Kidney (tissue), 14 donors: ENCODE measurements around the gene MTIF2. TPM values are rescaled to one million over a fixed set of nuclear protein-coding genes. Genes with fewer than 3 reads are reported as not detected.
"Not testable (repeated sequence)": the region's sequence is repeated elsewhere in the genome, so short reads cannot be mapped to it uniquely, and the experiment has no call there.

Experiments
- DNase-seq, 5 donors: peaks; one replicate each; pipeline ENCODE4 v3.0.0-alpha.2; 2013 to 2020
- FAIRE-seq: peaks from 2 replicates; lab custom pipeline; 2012; peaks lifted over from hg19 to GRCh38; lab: Jason Lieb, UNC
- H3K27ac ChIP-seq, 2 donors: one replicate each; pipeline ENCODE4 v1.7.0; 2013; ENCODE audit warnings: low read depth in 2 of 2, low read length in 2 of 2, inconsistent platforms in 1 of 2
- H3K27me3 ChIP-seq: one replicate; pipeline ENCODE4 v1.7.1; 2013; ENCODE audit warnings: low read length, inconsistent platforms; ENCODE audit not compliant: control insufficient read depth, insufficient read depth
- H3K36me3 ChIP-seq, 3 donors: one replicate each; pipeline versions ENCODE4 v1.7.0 to v1.7.1; 2013; ENCODE audit warnings: low read length in 3 of 3, control low read depth in 1 of 3, inconsistent platforms in 1 of 3; ENCODE audit not compliant: insufficient read depth in 3 of 3, control insufficient read depth in 2 of 3
- H3K4me1 ChIP-seq, 3 donors: one replicate each; pipeline versions ENCODE4 v1.7.0 to v1.7.1; 2013; ENCODE audit warnings: low read length in 3 of 3, inconsistent platforms in 1 of 3, low read depth in 1 of 3; ENCODE audit not compliant: control insufficient read depth in 2 of 3, insufficient read depth in 2 of 3
- H3K4me3 ChIP-seq, 3 donors: one replicate each; pipeline versions ENCODE4 v1.7.0 to v1.8.1; 2013; ENCODE audit warnings: low read length in 3 of 3, control low read depth in 1 of 3, inconsistent platforms in 1 of 3
- H3K9ac ChIP-seq, 3 donors: one replicate each; pipeline versions ENCODE4 v1.7.0 to v1.7.1; 2013; ENCODE audit warnings: low read length in 3 of 3, control low read depth in 1 of 3, inconsistent platforms in 1 of 3
- H3K9me3 ChIP-seq, 3 donors: one replicate each; pipeline versions ENCODE4 v1.7.0 to v1.7.1; 2013; ENCODE audit warnings: low read length in 3 of 3, control low read depth in 1 of 3, inconsistent platforms in 1 of 3; ENCODE audit not compliant: control insufficient read depth in 2 of 3, insufficient read depth in 1 of 3
- intact Hi-C: fragments of 100-400 bp; cut with DNase I; formaldehyde crosslinking; loops from one replicate; pipeline ENCODE4 v1.11.1; 2022
- polyA plus RNA-seq: library from polyadenylated mRNA; stranded (reverse); fragments of 350-450 nt; fragmentation: Illumina TruSeq; extraction: RNeasy Lipid Tissue Mini Kit (QIAGEN cat#74804); gene quantifications from one replicate; pipeline ENCODE4 v1.2.3, GENCODE V29; 2014; ENCODE audit warnings: low read depth, low replicate concordance; ENCODE audit not compliant: insufficient read depth
- total RNA-seq: library from RNA; stranded (reverse); fragmentation: NEBNext Ultra II Directional; extraction: Animal tissue kit (Norgen Biotek cat#: 25700); gene quantifications from one replicate; pipeline ENCODE4 v1.2.1, GENCODE V29; 2021
- TF ChIP-seq, protein P1 (sequence below): IDR thresholded peaks from 3 replicates; pipeline ENCODE4 v1.5.1; 2012; ENCODE audit warnings: mild to moderate bottlenecking, moderate library complexity, borderline replicate concordance; ENCODE audit not compliant: insufficient read depth; ENCODE audit errors: extremely low read depth
- donor health status: control.
- donor health status: control.
- donor health status: control.
- donor health status: control.
- donor health status: control.
- donor health status: DM: yes; HTN: yes; CAD: no.
- donor health status: Normal renal cell carcinoma (clear cell type).

MTIF2 gene
- total and polyA plus RNA-seq, 2 donors from 2014 or later: 26.0 to 27.3 TPM

DNA sequence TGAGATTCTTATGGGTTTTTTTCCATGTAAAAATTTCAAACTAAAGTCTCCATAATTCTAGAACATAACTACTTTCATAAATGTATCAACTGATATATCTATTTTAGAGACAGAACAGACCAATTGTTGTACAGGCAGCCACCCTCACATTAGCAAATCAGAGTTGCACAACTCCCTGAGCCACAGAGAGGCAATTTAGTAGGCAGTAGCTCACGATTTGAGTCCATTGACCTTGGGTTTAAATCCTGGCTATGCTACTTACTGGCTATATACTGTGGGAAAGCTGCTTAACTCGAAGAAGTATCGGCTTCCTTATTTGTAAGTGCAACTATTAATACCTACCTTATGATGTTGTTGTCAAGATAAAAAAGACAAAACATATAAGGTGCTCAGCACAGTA lies 16.2 kb downstream of the MTIF2 start:
- no peaks in the 10 kb centered on the region for H3K27me3 ChIP-seq
- H3K4me3 ChIP-seq: no peak overlapping the region
- no peak overlapping the region for H3K9ac ChIP-seq
- DNase-seq (no peak), FAIRE-seq (no peak)
- H3K36me3 ChIP-seq: peaks cover 6 to 22% (median 11%) of the 10 kb centered on the region in 3 donors
- intact Hi-C loops: no loop called here
- H3K27ac ChIP-seq: no peak overlapping the region
- TF ChIP-seq, protein P1, sequence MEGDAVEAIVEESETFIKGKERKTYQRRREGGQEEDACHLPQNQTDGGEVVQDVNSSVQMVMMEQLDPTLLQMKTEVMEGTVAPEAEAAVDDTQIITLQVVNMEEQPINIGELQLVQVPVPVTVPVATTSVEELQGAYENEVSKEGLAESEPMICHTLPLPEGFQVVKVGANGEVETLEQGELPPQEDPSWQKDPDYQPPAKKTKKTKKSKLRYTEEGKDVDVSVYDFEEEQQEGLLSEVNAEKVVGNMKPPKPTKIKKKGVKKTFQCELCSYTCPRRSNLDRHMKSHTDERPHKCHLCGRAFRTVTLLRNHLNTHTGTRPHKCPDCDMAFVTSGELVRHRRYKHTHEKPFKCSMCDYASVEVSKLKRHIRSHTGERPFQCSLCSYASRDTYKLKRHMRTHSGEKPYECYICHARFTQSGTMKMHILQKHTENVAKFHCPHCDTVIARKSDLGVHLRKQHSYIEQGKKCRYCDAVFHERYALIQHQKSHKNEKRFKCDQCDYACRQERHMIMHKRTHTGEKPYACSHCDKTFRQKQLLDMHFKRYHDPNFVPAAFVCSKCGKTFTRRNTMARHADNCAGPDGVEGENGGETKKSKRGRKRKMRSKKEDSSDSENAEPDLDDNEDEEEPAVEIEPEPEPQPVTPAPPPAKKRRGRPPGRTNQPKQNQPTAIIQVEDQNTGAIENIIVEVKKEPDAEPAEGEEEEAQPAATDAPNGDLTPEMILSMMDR: no peak
- H3K9me3 ChIP-seq: no peaks in the 10 kb centered on the region
- H3K4me1 ChIP-seq: no peaks in the 10 kb centered on the region

DNA sequence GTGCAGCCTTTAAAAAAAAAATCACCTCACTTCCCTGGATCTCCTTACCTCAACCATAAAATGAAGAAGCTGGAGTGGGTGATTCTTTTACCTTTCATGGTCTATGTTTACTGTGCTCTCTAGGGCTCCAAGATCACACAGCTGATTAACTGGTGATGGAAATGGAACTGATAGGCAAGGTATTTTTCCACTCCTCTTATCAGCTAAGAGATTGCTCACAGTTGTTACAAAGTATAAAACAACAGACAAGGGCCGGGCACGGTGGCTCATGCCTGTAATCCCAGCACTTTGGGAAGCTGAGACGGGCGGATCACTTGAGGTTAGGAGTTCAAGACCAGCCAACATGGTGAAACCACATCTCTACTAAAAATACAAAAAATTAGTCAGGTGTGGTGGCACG lies 22.0 kb downstream of the MTIF2 start:
- no peaks in the 10 kb centered on the region for H3K27me3 ChIP-seq
- no peaks in the 10 kb centered on the region for H3K4me1 ChIP-seq
- H3K9me3 ChIP-seq: no peaks in the 10 kb centered on the region
- FAIRE-seq (no peak), DNase-seq (no peak)
- H3K9ac ChIP-seq: no peak overlapping the region
- peaks cover 7 to 41% (median 15%) of the 10 kb centered on the region in 3 donors for H3K36me3 ChIP-seq
- intact Hi-C loops: no loop called here
- H3K4me3 ChIP-seq: no peak overlapping the region
- H3K27ac ChIP-seq: no peak overlapping the region
- TF ChIP-seq, protein P1: no peak

DNA sequence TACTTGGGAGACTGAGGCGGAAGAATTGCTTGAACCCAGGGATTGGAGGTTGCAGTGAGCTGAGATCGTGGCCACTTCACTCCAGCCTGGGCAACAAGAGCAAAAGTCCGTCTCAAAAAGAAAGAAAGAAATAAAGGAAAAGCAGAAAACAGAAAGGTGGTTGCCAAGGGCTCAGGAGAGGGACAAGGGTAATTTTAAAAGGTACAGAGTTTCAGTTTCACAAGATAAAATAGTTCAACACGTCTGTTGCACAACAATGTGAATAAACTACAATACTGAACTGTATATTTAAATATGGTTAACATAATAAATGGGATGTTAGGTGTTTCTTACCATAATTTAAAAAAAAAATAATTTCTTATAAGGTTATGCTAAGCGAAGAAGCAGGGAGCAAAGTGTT lies 23.6 kb downstream of the MTIF2 start:
- Histone ChIP-seq H3K4me1 (no peaks in the 10 kb centered on the region), H3K27ac (no peak overlapping the region), H3K4me3 (no peak overlapping the region), H3K36me3 (peaks cover 6 to 41% (median 18%) of the 10 kb centered on the region in 3 donors), H3K27me3 (no peaks in the 10 kb centered on the region), H3K9ac (no peak overlapping the region), H3K9me3 (no peaks in the 10 kb centered on the region)
- DNase-seq (no peak), FAIRE-seq (no peak)
- intact Hi-C loops: no loop called here
- TF ChIP-seq, protein P1: no peak

- Histone ChIP-seq H3K9ac (no peak overlapping the region), H3K27me3 (no peaks in the 10 kb centered on the region), H3K4me1 (no peaks in the 10 kb centered on the region), H3K4me3 (no peak overlapping the region), H3K9me3 (no peaks in the 10 kb centered on the region), H3K36me3 (peaks cover 2 to 37% (median 14%) of the 10 kb centered on the region in 3 donors), H3K27ac (no peak overlapping the region)
- DNase-seq: no peak
- FAIRE-seq: no peak
- TF ChIP-seq, protein P1: no peak
- intact Hi-C loops: no loop called here
Observed at GRCh38 chr2:55242617-55243016, 26.4 kb downstream of the MTIF2 start.

DNA sequence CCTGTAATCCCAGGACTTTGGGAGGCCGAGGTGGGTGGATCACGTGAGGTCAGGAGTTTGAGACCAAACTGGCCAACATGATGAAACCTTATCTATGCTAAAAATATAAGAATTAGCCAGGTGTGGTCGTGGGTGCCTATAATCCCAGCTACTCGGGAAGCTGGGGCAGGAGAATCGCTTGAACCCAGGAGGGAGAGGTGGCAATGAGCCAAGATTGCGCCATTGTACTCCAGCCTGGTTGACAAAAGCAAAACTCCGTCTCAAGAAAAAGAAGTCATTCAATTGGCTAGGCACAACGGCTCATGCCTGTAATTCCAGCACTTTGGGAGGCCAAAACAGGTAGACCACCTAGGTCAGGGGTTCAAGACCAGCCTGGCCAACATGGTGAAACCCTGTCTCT lies 27.4 kb downstream of the MTIF2 start:
- intact Hi-C loops, FAIRE-seq: not testable (repeated sequence)
- peaks cover 2 to 43% (median 15%) of the 10 kb centered on the region in 3 donors for H3K36me3 ChIP-seq

More for the DNA sequence above, 27.4 kb downstream of the MTIF2 start:
- not testable (repeated sequence) for H3K4me1 ChIP-seq, H3K27ac ChIP-seq, H3K4me3 ChIP-seq, H3K27me3 ChIP-seq, DNase-seq, H3K9me3 ChIP-seq, H3K9ac ChIP-seq
